LNCaP clone FGC (cell line): ENCODE measurements around the gene UBE2U.

Experiments
- DNase-seq: peaks from one replicate; pipeline ENCODE4 v3.0.0-alpha.2; 2011; ENCODE audit warnings: low read depth
- H3K4me3 ChIP-seq: 2 replicates; pipeline ENCODE4 v1.5.1; 2011; ENCODE audit warnings: mild to moderate bottlenecking, low read depth, low read length, control low read depth
- TF ChIP-seq, protein P1 (sequence below): IDR thresholded peaks from 2 replicates; pipeline ENCODE4 v1.5.1; 2012; ENCODE audit warnings: mild to moderate bottlenecking; ENCODE audit not compliant: control insufficient read depth, insufficient read depth; ENCODE audit errors: extremely low read depth

The UBE2U gene

GRCh38 chr1:64263335-64263734, 59.9 kb downstream of the UBE2U start:
- H3K4me3 ChIP-seq, result no peak overlapping the region
- no peak for DNase-seq
- TF ChIP-seq, protein P1, sequence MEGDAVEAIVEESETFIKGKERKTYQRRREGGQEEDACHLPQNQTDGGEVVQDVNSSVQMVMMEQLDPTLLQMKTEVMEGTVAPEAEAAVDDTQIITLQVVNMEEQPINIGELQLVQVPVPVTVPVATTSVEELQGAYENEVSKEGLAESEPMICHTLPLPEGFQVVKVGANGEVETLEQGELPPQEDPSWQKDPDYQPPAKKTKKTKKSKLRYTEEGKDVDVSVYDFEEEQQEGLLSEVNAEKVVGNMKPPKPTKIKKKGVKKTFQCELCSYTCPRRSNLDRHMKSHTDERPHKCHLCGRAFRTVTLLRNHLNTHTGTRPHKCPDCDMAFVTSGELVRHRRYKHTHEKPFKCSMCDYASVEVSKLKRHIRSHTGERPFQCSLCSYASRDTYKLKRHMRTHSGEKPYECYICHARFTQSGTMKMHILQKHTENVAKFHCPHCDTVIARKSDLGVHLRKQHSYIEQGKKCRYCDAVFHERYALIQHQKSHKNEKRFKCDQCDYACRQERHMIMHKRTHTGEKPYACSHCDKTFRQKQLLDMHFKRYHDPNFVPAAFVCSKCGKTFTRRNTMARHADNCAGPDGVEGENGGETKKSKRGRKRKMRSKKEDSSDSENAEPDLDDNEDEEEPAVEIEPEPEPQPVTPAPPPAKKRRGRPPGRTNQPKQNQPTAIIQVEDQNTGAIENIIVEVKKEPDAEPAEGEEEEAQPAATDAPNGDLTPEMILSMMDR, result no peak

DNA sequence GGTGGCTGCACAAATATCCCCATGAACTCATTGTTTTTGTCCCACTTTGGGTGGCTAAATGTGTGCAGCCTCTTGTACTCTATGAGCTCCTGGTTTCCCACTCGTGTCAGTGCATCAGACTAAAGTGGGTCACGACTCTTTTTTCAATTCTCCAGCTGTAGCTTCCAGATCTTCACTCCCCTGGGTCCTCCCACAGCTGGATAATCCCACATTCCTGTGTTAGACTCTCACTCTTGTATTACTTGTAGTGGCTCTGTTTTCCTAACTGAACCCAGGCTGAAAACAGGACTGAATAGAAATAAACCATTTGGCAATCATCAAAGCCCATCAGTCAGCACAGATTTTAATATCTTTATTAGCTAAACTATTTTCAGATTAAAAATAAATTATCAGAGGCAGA, 60.4 kb downstream of the UBE2U start:
- TF ChIP-seq, protein P1, result no peak
- no peak overlapping the region for H3K4me3 ChIP-seq
- DNase-seq, result no peak

DNA sequence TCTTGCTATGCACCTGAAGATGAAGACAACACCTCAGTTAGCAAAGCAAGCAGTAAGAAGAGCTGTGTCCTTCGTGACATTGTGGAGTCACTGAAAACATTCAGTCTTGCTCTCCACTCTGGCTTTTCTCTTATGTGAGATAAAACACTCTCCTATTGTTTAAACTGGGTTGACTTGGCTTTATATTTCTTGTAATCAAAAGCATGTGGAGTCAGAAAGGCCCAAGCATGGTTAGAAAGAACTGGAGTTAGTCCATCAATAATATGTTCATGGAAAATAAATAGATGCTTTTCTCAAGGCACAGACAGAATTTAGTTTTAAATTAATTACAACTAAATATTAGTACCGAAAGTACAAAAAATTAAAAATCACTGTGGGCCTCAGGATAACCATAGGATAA, 61.7 kb downstream of the UBE2U start:
- no peak for DNase-seq
- TF ChIP-seq, protein P1, result no peak
- H3K4me3 ChIP-seq, result no peak overlapping the region

DNA sequence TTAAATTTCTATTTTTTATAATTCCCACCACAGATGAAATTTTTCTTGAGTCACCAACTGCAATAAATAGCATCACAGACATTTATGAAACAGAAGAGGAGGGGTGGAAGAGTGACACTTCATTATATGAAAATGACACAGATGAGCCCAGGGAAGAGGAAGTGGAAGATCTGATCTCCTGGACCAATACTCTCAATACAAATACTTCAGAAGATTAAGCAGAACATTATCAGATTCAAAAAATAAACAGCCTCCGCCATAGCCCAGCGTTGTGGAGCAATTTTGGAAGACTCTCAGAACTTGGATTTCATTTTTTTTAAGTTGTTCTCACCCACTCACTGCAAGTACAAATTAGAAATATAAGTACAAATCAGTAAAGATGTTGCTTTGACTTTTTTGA, 63.6 kb downstream of the UBE2U start:
- TF ChIP-seq, protein P1, result no peak
- no peak overlapping the region for H3K4me3 ChIP-seq
- no peak for DNase-seq

DNA sequence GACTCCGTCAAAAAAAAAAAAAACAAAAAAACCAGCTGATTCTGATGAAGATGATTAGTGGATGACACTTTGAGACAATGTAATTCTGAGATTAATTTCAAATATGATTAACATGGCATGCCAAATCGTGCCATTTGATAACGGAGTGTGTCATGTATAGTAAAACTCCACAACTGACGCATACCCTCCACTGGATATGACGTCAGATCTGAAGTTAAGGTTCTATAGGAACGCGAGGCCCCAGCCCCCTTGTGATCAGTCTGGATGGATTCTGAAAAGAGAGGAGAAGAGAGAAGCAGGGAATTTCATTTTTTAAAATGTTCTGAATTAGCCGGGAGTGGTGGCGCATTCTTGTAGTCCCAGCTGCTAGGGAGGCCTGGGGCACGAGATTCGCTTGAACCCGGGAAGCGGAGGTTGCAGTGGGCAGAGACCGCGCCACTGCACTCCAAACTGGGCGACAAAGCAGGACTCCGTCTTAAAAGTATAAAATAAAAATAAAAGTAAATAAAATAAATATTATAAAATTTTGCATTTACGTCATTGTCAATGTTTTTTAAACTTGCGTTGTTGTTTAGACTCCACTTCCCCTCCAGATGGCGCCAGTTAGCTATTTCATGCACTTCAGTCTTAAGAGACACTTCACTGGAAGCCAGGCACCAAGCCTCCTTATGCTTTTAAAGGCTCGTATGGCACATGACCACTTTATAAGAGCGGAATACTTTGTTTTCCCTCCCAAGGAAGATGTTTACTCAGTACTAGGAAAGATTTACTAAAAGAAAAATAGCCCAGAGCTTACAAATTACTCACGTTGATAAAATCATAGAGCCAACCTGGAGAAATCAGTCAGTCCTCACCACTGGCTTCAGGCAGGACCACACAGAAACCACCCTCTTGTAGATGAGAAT, 65.5 kb downstream of the UBE2U start:
- TF ChIP-seq, protein P1, result peak; percentile 76
- no peak overlapping the region for H3K4me3 ChIP-seq
- DNase-seq, result peak; percentile 67

DNA sequence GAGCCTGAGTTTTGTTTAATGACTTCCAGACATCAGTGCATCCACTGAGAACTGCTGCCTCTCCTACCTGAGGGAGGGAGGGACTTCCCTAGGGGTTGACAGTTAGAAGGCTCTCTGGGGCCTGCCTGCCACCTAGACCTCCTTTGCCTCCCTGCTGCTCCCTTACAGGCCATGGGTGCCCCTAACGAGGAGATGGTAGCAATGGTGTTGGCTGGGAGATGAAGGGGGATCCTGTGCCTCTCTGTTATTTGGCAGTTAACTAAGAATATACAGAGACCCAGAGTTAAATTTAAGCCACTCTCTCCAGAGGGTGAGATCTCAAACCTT, 66.1 kb downstream of the UBE2U start:
- TF ChIP-seq, protein P1, result no peak
- DNase-seq, result no peak

DNA sequence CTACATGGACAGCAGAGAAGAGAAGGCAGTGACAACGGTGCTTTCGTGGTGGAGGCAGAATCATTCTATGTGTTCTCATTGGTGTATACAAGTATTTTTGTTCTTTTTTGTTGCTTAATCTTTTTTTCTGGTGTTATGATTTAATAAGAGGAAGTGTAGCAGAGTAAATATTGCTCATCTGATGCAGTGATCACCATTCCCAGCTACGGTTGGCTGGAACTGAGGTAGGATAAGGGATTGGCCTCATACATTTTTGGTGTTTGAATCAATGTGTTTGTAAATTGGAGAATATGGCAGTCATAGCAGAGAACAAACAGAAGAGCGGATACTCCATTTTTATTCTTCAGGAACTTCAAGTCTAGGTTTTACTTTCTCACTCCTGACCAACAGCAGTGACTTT, 76.6 kb downstream of the UBE2U start:
- DNase-seq, result no peak
- H3K4me3 ChIP-seq, result no peak overlapping the region
- TF ChIP-seq, protein P1, result no peak

More for the DNA sequence above, 66.1 kb downstream of the UBE2U start:
- no peak overlapping the region for H3K4me3 ChIP-seq
